GM19035 (cell line): Measurements from ENCODE around the gene BTG2.
"Not testable (repeated sequence)": the region's sequence is repeated elsewhere in the genome, so short reads cannot be mapped to it uniquely, and the experiment has no call there.

Experiments
- ATAC-seq: cut with Tn5 transposase; IDR thresholded peaks from one replicate; pipeline ENCODE4 v1.9.1; 2021; ENCODE audit not compliant: unreplicated experiment

Gene BTG2

GRCh38 chr1:203314025-203314759, 8.9 kb downstream of the BTG2 start:
- not testable (repeated sequence) for ATAC-seq

DNA sequence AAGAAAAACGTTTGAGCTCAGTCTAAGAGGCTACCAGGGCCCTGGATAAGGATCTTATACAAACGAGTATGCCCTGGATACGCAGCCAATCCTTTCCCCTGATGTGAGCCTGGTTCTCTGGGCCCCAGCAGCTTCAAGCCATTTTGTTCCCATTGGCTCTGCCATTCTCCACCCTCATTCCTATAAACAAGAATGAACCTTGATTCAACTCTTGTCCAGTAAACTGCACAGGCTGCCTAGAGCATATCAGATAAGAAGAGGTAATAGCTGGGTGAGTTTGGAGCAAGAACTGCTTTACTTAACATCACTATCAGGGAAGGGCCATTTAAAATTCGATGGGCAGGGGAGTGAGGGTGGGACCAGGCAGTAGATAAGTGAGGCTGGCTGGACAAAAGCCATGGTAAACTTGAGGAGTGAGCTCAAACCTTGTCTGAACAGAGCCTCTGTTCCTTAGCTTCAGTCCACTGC, 11.3 kb downstream of the BTG2 start:
- ATAC-seq: no peak

DNA sequence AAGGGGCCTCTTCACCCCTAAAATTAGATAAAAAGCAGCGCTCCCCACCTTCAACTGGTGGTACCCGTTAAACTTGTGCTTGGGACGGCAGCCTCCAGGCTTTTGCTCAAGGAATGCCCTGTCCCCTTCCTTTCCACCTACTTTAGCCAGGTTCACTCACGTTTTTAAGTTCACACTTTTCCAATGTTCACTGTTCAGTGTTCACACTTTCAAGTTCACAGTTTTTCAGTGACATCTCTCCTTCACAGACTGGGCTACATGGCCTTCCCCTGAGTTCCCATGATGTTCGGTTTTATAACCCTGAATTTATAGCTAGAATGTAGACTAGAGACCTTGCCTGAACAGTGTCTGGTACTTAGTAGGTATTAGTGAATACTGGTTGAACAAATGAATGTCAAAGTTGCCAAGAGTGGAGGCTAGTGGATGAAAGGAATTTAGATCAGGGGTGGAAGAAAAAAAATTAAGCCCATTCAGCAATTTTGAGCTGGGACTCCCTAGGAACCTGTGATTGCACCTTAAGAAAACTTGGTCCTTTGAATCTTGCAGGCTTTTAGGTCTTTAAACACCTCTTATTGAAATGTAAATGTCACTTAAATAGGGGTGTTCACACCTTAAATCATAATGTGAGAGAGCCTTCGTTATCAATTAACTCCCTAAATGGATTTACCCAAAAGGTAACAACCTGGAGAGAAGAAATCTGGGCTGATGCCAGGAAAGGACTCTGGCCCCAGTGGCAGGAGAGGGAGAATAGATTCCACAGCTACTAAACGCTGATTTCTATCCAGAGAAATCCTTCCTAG, 12.3 kb downstream of the BTG2 start:
- ATAC-seq: no peak

DNA sequence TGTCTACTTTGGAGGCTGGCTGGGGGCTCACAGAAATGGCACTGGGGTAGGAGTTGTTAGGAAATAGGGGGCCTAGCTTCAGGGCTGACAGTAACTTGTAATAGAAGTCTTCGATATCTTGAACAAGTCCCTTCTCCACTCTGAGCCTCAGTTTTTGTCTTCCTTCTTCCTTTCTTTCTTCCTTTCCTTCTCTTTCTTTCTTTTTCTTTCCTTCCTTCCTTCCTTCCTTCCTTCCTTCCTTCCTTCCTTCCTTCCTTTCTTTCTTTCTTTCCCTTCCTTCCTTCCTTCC, 12.9 kb downstream of the BTG2 start:
- no peak for ATAC-seq

GRCh38 chr1:203320591-203321272, 15.4 kb downstream of the BTG2 start:
- peak; percentile 60 for ATAC-seq

DNA sequence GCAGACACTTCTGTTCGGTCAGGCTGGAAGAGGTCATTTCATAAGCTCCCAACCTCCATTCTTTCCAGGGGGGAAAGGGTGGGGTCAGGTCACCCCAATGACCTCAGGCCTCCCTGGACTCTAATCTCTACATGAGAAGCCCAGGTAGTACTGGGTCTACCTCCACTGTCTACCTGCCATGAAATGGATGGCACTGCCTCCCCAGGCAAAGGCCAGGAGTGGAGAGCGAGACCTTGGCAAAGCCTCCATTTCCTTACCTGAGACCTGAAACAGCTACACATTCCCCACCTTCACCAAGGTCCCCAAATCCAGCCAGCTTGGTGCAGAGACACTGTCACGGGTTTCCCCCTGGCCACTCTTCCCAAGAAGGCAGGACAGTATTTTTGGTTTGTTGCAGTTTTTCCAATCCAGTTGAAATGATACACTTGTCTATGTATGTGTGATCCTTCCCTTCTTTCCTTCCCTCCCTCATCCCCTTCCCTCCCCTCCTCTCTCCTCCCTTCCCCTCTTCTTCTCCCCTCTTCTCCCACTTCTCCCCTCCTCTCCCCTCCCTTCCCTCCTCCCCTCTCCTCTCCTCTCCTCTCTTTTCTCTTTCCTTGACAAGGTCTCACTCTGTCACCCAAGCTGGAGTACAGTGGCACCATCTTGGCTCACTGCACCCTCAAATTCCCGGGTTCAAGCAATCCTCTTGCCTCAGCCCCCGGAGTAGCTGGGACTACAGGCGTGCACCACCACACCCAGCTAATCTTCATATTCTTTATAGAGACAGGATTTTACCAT, 16.1 kb downstream of the BTG2 start:
- ATAC-seq: no peak

DNA sequence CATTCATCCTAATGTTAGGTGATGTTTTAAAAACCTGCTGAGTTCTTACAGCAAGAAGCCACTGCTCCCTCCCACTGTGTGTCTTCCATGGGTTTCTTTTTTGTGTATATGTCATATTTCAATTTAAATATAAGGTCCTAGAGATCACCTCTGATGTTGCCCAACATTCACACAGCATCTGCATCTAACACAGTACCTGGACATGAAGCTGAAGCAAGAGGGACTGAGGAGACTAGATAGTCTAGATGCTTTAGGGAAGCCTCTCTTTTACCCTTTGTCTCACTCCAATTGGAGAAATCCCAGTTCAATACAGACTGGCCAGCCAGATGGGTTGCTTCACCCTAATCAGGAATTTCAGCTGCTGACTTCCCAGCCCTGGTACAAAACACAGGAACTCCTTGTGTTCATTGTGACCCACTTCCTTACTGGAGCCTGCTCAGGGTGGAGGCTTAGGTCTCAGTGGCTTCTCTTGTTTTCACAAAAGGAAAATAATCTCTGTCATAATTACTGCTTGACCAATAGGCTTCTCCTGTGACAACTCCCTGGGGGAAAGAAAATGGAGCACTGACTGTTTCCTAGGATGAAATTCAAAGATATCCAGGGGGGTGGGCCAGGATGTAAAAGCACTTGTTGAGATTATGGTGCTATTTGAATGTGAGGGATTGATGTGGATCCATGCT, 17.3 kb downstream of the BTG2 start:
- no peak for ATAC-seq

DNA sequence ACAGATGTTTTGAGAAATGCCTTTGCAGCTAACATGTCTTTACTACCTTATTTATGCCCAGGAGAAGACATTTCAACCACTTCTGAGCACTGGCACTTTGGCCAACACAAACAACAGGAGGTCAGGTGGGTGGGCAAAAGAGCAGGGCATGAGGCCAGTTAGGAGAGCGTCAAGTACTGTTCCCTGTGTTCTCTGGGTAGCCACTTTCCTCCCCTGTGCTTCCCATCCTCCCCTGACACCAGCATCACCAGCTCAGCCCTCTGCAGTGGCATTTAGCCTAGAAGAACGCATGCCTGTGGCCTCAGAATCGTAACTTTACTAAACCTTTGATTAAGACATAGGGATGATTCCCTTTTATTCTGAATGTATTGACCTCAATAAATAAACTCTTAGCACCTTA, 18.3 kb downstream of the BTG2 start:
- ATAC-seq: no peak

- no peak for ATAC-seq
Observed at GRCh38 chr1:203324105-203325025, 19.0 kb downstream of the BTG2 start.

GRCh38 chr1:203325026-203325417, 19.7 kb downstream of the BTG2 start:
- ATAC-seq: peak; percentile 34

- ATAC-seq: no peak
Observed at GRCh38 chr1:203325418-203326091, 20.2 kb downstream of the BTG2 start.

DNA sequence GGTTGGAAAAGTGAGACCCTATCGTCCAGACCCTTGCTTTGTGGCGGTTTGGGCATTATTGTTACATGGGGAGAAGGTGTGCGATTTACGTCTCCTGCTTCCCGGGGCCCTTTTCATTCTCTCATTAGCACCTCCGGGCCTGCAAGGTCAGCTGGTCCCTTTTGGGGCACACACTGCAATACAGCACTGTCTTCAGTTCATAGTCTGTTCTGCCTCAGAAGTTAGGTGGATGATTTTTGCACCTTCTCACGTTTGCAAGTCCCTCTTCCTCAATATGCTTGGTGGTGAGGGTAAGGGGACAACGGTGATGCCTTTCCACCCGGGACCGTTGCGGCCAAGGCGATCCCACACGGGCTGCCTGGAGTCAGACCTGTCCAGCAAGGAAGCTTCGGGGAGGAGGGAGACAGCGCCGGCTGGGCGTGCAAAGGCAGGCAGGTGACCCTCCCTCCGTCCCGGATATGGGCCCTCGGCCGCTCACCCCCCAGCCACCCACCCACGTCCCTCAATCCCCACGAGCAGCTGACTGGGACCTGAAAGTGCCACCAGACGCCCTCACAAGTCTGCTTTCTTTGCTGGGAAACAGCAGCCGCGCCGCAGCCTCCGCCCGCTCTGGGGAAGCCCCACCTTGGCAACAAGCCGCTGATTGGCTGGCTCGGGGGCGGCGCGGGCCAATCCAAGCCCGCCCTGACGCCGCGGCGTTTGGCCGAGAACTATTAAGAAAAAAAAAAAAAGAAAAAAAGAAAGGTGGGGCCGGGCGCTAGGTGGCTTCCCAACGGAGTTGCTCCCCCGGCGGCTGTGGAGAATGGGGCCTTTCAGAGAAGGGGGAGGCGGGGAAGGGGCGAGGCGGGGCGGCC, 21.7 kb downstream of the BTG2 start:
- ATAC-seq: peak; percentile 71

- ATAC-seq: peak; percentile 28
Observed at GRCh38 chr1:203327684-203328457, 22.6 kb downstream of the BTG2 start.

DNA sequence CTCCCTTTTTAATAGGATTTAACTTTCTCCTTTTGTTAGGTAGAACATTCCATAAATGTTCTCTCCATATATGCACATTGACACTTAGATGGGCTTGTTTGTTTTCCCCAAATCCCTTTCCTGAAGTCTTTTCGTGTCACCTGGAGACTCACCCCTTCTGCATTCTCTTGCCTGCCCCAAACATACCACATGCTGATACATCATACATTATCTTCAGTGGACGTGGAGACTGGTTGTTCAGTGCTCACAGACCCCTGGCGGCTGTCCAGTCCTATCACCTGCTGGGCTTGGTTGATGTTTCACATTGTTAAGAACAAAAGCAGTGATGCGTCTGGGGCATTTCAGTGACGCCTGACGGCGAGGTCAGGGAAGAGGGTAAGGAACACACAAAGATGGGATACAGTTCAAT, 23.4 kb downstream of the BTG2 start:
- no peak for ATAC-seq

- ATAC-seq: no peak
Observed at GRCh38 chr1:203331224-203331623, 25.9 kb downstream of the BTG2 start.

DNA sequence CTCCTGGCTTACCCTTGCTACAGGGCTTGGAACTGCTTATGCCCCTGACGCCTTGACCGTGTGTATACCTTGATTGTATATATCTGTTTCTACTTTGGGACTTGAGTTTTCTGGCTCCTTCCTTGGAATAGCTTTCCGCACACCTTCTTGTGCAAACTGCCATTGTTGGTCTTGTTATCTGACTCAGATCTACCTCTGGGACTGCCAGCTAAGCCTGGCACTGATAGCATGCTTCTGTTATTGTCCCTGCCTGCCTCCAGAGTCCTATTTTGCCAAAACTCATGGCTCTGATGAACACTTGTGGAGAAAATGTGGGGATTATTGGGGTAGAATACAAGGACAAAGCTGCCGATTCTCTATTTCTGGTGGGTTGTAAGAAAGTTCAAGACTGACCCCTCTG, 30.2 kb downstream of the BTG2 start:
- no peak for ATAC-seq

DNA sequence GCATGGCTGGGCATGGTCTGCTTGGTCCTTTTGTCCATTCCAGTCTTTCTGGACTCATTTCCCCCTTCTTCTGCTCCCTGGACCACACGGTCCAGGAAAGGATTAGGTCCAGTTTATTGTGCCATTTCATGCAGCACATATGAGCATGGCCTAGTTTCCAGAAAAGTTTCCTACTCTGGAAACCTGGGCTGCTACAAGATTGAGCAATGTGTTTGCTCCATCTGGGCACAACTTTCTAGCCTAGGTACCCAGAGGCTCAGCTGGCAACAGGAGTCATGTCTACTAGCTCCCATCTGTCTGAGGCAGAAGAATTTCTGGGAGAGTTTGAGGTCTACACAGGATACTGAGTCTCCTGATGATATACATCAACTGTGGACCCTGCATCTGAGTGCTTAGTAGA, 30.8 kb downstream of the BTG2 start:
- ATAC-seq: no peak
